Kidney (tissue), 14 donors: Measurements from ENCODE around the gene TTC16. TPM values are rescaled to one million over a fixed set of nuclear protein-coding genes. Genes with fewer than 3 reads are reported as not detected.

Experiments used
- DNase-seq, 5 donors: peaks; one replicate each; pipeline ENCODE4 v3.0.0-alpha.2; 2013 to 2020
- FAIRE-seq: peaks from 2 replicates; lab custom pipeline; 2012; peaks lifted over from hg19 to GRCh38; lab: Jason Lieb, UNC
- H3K27ac ChIP-seq, 2 donors: one replicate each; pipeline ENCODE4 v1.7.0; 2013; ENCODE audit warnings: low read depth in 2 of 2, low read length in 2 of 2, inconsistent platforms in 1 of 2
- H3K27me3 ChIP-seq: one replicate; pipeline ENCODE4 v1.7.1; 2013; ENCODE audit warnings: low read length, inconsistent platforms; ENCODE audit not compliant: control insufficient read depth, insufficient read depth
- H3K36me3 ChIP-seq, 3 donors: one replicate each; pipeline versions ENCODE4 v1.7.0 to v1.7.1; 2013; ENCODE audit warnings: low read length in 3 of 3, control low read depth in 1 of 3, inconsistent platforms in 1 of 3; ENCODE audit not compliant: insufficient read depth in 3 of 3, control insufficient read depth in 2 of 3
- H3K4me1 ChIP-seq, 3 donors: one replicate each; pipeline versions ENCODE4 v1.7.0 to v1.7.1; 2013; ENCODE audit warnings: low read length in 3 of 3, inconsistent platforms in 1 of 3, low read depth in 1 of 3; ENCODE audit not compliant: control insufficient read depth in 2 of 3, insufficient read depth in 2 of 3
- H3K4me3 ChIP-seq, 3 donors: one replicate each; pipeline versions ENCODE4 v1.7.0 to v1.8.1; 2013; ENCODE audit warnings: low read length in 3 of 3, control low read depth in 1 of 3, inconsistent platforms in 1 of 3
- H3K9ac ChIP-seq, 3 donors: one replicate each; pipeline versions ENCODE4 v1.7.0 to v1.7.1; 2013; ENCODE audit warnings: low read length in 3 of 3, control low read depth in 1 of 3, inconsistent platforms in 1 of 3
- H3K9me3 ChIP-seq, 3 donors: one replicate each; pipeline versions ENCODE4 v1.7.0 to v1.7.1; 2013; ENCODE audit warnings: low read length in 3 of 3, control low read depth in 1 of 3, inconsistent platforms in 1 of 3; ENCODE audit not compliant: control insufficient read depth in 2 of 3, insufficient read depth in 1 of 3
- intact Hi-C: fragments of 100-400 bp; cut with DNase I; formaldehyde crosslinking; loops from one replicate; pipeline ENCODE4 v1.11.1; 2022
- polyA plus RNA-seq: library from polyadenylated mRNA; stranded (reverse); fragments of 350-450 nt; fragmentation: Illumina TruSeq; extraction: RNeasy Lipid Tissue Mini Kit (QIAGEN cat#74804); gene quantifications from one replicate; pipeline ENCODE4 v1.2.3, GENCODE V29; 2014; ENCODE audit warnings: low read depth, low replicate concordance; ENCODE audit not compliant: insufficient read depth
- total RNA-seq: library from RNA; stranded (reverse); fragmentation: NEBNext Ultra II Directional; extraction: Animal tissue kit (Norgen Biotek cat#: 25700); gene quantifications from one replicate; pipeline ENCODE4 v1.2.1, GENCODE V29; 2021
- TF ChIP-seq, protein P1 (sequence below): IDR thresholded peaks from 3 replicates; pipeline ENCODE4 v1.5.1; 2012; ENCODE audit warnings: mild to moderate bottlenecking, moderate library complexity, borderline replicate concordance; ENCODE audit not compliant: insufficient read depth; ENCODE audit errors: extremely low read depth
- donor health status: control.
- donor health status: control.
- donor health status: control.
- donor health status: control.
- donor health status: control.
- donor health status: DM: yes; HTN: yes; CAD: no.
- donor health status: Normal renal cell carcinoma (clear cell type).

Gene TTC16
- total and polyA plus RNA-seq, 2 donors from 2014 or later = 0.32 to 0.72 TPM

DNA sequence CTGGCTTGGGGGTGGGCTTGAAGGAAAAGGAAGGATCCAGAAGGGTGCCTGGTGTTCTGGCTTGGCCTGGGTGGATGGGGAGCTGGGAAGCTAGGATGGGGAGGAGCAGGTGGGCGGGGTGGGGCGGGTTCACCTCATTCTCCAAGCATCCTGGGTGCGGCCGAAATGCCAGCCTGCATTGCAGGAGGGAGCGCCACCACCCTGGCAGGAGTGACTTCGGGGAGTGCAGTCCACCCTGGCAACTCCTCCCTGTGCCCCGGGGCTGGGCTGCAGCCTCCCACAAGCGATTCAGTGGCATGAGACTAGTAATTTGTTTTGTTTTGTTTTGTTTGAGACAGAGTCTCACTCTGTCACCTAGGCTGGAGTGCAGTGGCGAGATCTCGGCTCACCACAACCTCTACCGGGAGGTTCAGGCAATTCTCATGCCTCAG lies 5.5 kb downstream of the TTC16 start:
- TF ChIP-seq, protein P1, sequence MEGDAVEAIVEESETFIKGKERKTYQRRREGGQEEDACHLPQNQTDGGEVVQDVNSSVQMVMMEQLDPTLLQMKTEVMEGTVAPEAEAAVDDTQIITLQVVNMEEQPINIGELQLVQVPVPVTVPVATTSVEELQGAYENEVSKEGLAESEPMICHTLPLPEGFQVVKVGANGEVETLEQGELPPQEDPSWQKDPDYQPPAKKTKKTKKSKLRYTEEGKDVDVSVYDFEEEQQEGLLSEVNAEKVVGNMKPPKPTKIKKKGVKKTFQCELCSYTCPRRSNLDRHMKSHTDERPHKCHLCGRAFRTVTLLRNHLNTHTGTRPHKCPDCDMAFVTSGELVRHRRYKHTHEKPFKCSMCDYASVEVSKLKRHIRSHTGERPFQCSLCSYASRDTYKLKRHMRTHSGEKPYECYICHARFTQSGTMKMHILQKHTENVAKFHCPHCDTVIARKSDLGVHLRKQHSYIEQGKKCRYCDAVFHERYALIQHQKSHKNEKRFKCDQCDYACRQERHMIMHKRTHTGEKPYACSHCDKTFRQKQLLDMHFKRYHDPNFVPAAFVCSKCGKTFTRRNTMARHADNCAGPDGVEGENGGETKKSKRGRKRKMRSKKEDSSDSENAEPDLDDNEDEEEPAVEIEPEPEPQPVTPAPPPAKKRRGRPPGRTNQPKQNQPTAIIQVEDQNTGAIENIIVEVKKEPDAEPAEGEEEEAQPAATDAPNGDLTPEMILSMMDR = no peak
- no peaks in the 10 kb centered on the region for H3K27me3 ChIP-seq
- intact Hi-C loops = loop anchor here (10.0 kb wide), 1 partner anchor 127 kb away; no protein-coding TSS in a partner anchor
- peaks cover 0 to 4% (median 0%) of the 10 kb centered on the region in 3 donors for H3K4me1 ChIP-seq
- H3K9ac ChIP-seq = no peak overlapping the region
- H3K4me3 ChIP-seq = no peak overlapping the region
- no peaks in the 10 kb centered on the region for H3K36me3 ChIP-seq
- no peak overlapping the region for H3K27ac ChIP-seq
- peak in 1 of 5 donors; percentile 92 for DNase-seq
- no peak for FAIRE-seq
- no peaks in the 10 kb centered on the region for H3K9me3 ChIP-seq

DNA sequence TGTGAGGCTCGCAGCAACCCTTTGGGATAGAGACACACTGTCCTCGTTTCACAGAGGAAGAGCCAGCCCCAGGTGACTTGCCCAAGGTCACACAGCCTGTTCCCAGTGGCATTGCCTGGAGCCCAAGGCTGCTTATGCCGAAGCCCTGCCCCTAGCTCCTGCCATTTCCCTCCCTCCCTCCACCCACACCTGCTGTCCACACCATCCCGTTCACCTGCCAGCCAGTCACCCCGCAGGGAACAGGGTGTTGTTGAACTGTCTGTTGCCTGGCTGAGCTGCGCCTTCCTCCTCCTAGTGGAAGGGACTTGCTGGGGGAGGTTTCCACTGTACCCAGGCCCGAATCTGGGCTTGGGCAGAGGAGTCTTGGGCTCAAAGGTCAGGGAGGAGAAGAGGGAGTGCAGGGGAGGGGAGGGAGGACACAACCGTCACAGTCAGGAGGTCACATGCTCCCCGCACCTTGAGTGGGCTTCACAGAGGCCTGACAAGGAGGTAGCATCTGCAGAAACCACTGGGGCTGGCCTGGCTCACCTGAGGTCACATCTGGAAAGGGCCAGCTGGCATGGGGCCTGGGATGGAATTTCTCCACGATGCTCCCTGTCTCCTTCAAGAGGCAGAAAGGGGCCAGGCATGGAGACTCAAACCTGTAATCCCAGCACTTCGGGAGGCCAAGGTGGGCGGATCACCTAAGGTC lies 6.3 kb downstream of the TTC16 start:
- DNase-seq (peak in 3 of 5 donors; percentile 31 to 64 (median 58)), FAIRE-seq (no peak)
- no peak overlapping the region for H3K4me3 ChIP-seq
- H3K9ac ChIP-seq = no peak overlapping the region
- H3K27me3 ChIP-seq = no peaks in the 10 kb centered on the region
- no peak overlapping the region for H3K27ac ChIP-seq
- intact Hi-C loops = loop anchor here (10.0 kb wide), 1 partner anchor 127 kb away; no protein-coding TSS in a partner anchor
- peaks cover 0 to 3% (median 0%) of the 10 kb centered on the region in 3 donors for H3K4me1 ChIP-seq
- H3K9me3 ChIP-seq = no peaks in the 10 kb centered on the region
- TF ChIP-seq, protein P1 = no peak
- H3K36me3 ChIP-seq = no peaks in the 10 kb centered on the region

DNA sequence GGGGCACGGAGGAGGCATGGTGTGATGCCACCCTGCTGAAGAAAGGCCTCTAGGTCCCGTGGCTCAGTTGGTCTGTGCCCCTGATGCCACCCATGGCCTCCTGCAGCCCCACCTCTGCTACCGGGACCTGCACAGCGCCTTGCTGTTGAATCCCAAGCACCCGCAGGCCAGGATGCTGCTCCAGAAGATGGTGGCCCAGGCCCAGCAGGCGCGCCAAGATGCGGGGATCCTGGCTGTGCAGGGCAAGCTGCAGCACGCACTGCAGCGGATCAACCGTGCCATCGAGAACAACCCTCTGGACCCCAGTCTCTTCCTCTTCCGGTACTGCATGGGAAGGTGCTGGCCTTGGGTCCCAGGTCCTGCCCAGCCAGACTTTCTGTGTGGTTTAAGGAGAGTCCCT lies 7.1 kb downstream of the TTC16 start:
- H3K4me3 ChIP-seq = no peak overlapping the region
- intact Hi-C loops = loop anchor here (10.0 kb wide), 1 partner anchor 128 kb away; no protein-coding TSS in a partner anchor
- no peak overlapping the region for H3K27ac ChIP-seq
- no peaks in the 10 kb centered on the region for H3K27me3 ChIP-seq
- TF ChIP-seq, protein P1 = no peak
- H3K9me3 ChIP-seq = no peaks in the 10 kb centered on the region
- no peaks in the 10 kb centered on the region for H3K36me3 ChIP-seq
- no peak for FAIRE-seq
- H3K4me1 ChIP-seq = peaks cover 0 to 3% (median 0%) of the 10 kb centered on the region in 3 donors
- no peak overlapping the region for H3K9ac ChIP-seq
- DNase-seq = peak in 2 of 5 donors; percentile 44 to 64
